ENCODE measurements around the gene CD300H. TPM values are rescaled to one million over a fixed set of nuclear protein-coding genes. Genes with fewer than 3 reads are reported as not detected.

Gene CD300H
- not detected for total RNA-seq
- polyA plus RNA-seq, result not detected
- long read RNA-seq, donor 1, result 0 reads
- long read RNA-seq, donor 2, result 0 reads
- long read RNA-seq, donor 3, result 0 reads
- long read RNA-seq, donor 4, result 0 reads

- Histone ChIP-seq H3K4me1 (ENCODE audit: control insufficient read depth, insufficient read depth, low read length) (no peaks in the 10 kb centered on the region), H3K4me3 (ENCODE audit: low read length) (no peak within 1 kb of the TSS), H3K9me3 (ENCODE audit: control insufficient read depth, low read length) (no peaks in the 10 kb centered on the region), H3K27ac (ENCODE audit: low read length) (no peak within 1 kb of the TSS), H3K27me3 (ENCODE audit: control insufficient read depth, insufficient read depth) (no peaks in the 10 kb centered on the region)
- WGBS, result 70% methylated on average over 2 of the region's 2 CpGs
- ATAC-seq, result peak in 1 of 2 donors; percentile 12
- intact Hi-C loops (cut with DNase I), result no loop called here
- peak in 1 of 3 donors; percentile 73 for DNase-seq
Measured at GRCh38 chr17:74567397-74567796, at the start of gene CD300H. TSS of gene CD300H (minus strand) at chr17:74567509.

GRCh38 chr17:74616696-74617095 is 49.4 kb upstream of the CD300H start:
- ATAC-seq (no peak), DNase-seq (no peak)
- H3K27me3 ChIP-seq (ENCODE audit: control insufficient read depth, insufficient read depth), result no peaks in the 10 kb centered on the region
- intact Hi-C loops (cut with DNase I), result no loop called here
- H3K4me1 ChIP-seq (ENCODE audit: control insufficient read depth, insufficient read depth, low read length), result no peaks in the 10 kb centered on the region
- no peak overlapping the region for H3K4me3 ChIP-seq (ENCODE audit: low read length)
- 89% methylated on average over 7 of the region's 7 CpGs for WGBS
- no peaks in the 10 kb centered on the region for H3K9me3 ChIP-seq (ENCODE audit: control insufficient read depth, low read length)
- H3K27ac ChIP-seq (ENCODE audit: low read length), result no peak overlapping the region

GRCh38 chr17:74612046-74612445 is 44.7 kb upstream of the CD300H start:
- no peaks in the 10 kb centered on the region for H3K9me3 ChIP-seq (ENCODE audit: control insufficient read depth, low read length)
- 71% methylated on average over 6 of the region's 6 CpGs for WGBS
- H3K27ac ChIP-seq (ENCODE audit: low read length), result no peak overlapping the region
- H3K27me3 ChIP-seq (ENCODE audit: control insufficient read depth, insufficient read depth), result no peaks in the 10 kb centered on the region
- no peaks in the 10 kb centered on the region for H3K4me1 ChIP-seq (ENCODE audit: control insufficient read depth, insufficient read depth, low read length)
- DNase-seq, result no peak
- intact Hi-C loops (cut with DNase I), result no loop called here
- no peak overlapping the region for H3K4me3 ChIP-seq (ENCODE audit: low read length)
- no peak for ATAC-seq

GRCh38 chr17:74610108-74610507 is 42.8 kb upstream of the CD300H start:
- DNase-seq, result no peak
- intact Hi-C loops (cut with DNase I), result no loop called here
- H3K9me3 ChIP-seq (ENCODE audit: control insufficient read depth, low read length), result no peaks in the 10 kb centered on the region
- no peak overlapping the region for H3K4me3 ChIP-seq (ENCODE audit: low read length)
- no peaks in the 10 kb centered on the region for H3K27me3 ChIP-seq (ENCODE audit: control insufficient read depth, insufficient read depth)
- WGBS, result 26% methylated on average over 2 of the region's 2 CpGs
- no peak overlapping the region for H3K27ac ChIP-seq (ENCODE audit: low read length)
- no peak for ATAC-seq
- no peaks in the 10 kb centered on the region for H3K4me1 ChIP-seq (ENCODE audit: control insufficient read depth, insufficient read depth, low read length)

GRCh38 chr17:74608511-74608910 is 41.2 kb upstream of the CD300H start:
- Histone ChIP-seq H3K9me3 (ENCODE audit: control insufficient read depth, low read length) (no peaks in the 10 kb centered on the region), H3K4me3 (ENCODE audit: low read length) (no peak overlapping the region), H3K27ac (ENCODE audit: low read length) (no peak overlapping the region), H3K4me1 (ENCODE audit: control insufficient read depth, insufficient read depth, low read length) (no peaks in the 10 kb centered on the region), H3K27me3 (ENCODE audit: control insufficient read depth, insufficient read depth) (no peaks in the 10 kb centered on the region)
- 92% methylated on average over 3 of the region's 3 CpGs for WGBS
- intact Hi-C loops (cut with DNase I), result no loop called here
- ATAC-seq (no peak), DNase-seq (no peak)

- Histone ChIP-seq H3K27me3 (ENCODE audit: control insufficient read depth, insufficient read depth) (no peaks in the 10 kb centered on the region), H3K4me1 (ENCODE audit: control insufficient read depth, insufficient read depth, low read length) (no peaks in the 10 kb centered on the region), H3K9me3 (ENCODE audit: control insufficient read depth, low read length) (no peaks in the 10 kb centered on the region), H3K27ac (ENCODE audit: low read length) (no peak overlapping the region), H3K4me3 (ENCODE audit: low read length) (no peak overlapping the region)
- DNase-seq (no peak), ATAC-seq (no peak)
- WGBS, result 58% methylated on average over 1 of the region's 1 CpG
- intact Hi-C loops (cut with DNase I), result no loop called here
Measured at GRCh38 chr17:74607221-74607620, 39.9 kb upstream of the CD300H start.

GRCh38 chr17:74606050-74606449 is 38.7 kb upstream of the CD300H start:
- ATAC-seq, result no peak
- no peaks in the 10 kb centered on the region for H3K4me1 ChIP-seq (ENCODE audit: control insufficient read depth, insufficient read depth, low read length)
- no peak overlapping the region for H3K4me3 ChIP-seq (ENCODE audit: low read length)
- DNase-seq, result no peak
- no peak overlapping the region for H3K27ac ChIP-seq (ENCODE audit: low read length)
- WGBS, result 80% methylated on average over 8 of the region's 8 CpGs
- H3K27me3 ChIP-seq (ENCODE audit: control insufficient read depth, insufficient read depth), result no peaks in the 10 kb centered on the region
- no peaks in the 10 kb centered on the region for H3K9me3 ChIP-seq (ENCODE audit: control insufficient read depth, low read length)
- intact Hi-C loops (cut with DNase I), result no loop called here

- 37% methylated on average over 10 of the region's 10 CpGs for whole genome bisulfite sequencing
- Histone ChIP-seq H3K27ac (ENCODE audit: low read length) (no peak overlapping the region), H3K9me3 (ENCODE audit: control insufficient read depth, low read length) (no peaks in the 10 kb centered on the region), H3K4me1 (ENCODE audit: control insufficient read depth, insufficient read depth, low read length) (no peaks in the 10 kb centered on the region), H3K4me3 (ENCODE audit: low read length) (no peak overlapping the region), H3K27me3 (ENCODE audit: control insufficient read depth, insufficient read depth) (no peaks in the 10 kb centered on the region)
- ATAC-seq (peak; percentile 54 to 69), DNase-seq (peak; percentile 78 to 81 (median 79))
- intact Hi-C loops (cut with DNase I), result no loop called here
Measured at GRCh38 chr17:74605361-74605760, 38.1 kb upstream of the CD300H start.

GRCh38 chr17:74604761-74605160 is 37.5 kb upstream of the CD300H start:
- no peaks in the 10 kb centered on the region for H3K4me1 ChIP-seq (ENCODE audit: control insufficient read depth, insufficient read depth, low read length)
- H3K27me3 ChIP-seq (ENCODE audit: control insufficient read depth, insufficient read depth), result no peaks in the 10 kb centered on the region
- H3K9me3 ChIP-seq (ENCODE audit: control insufficient read depth, low read length), result no peaks in the 10 kb centered on the region
- intact Hi-C loops (cut with DNase I), result no loop called here
- 76% methylated on average over 10 of the region's 10 CpGs for WGBS
- ATAC-seq (no peak), DNase-seq (peak in 1 of 3 donors; percentile 36)
- no peak overlapping the region for H3K27ac ChIP-seq (ENCODE audit: low read length)
- no peak overlapping the region for H3K4me3 ChIP-seq (ENCODE audit: low read length)

- H3K27ac ChIP-seq (ENCODE audit: low read length), result no peak overlapping the region
- no peaks in the 10 kb centered on the region for H3K4me1 ChIP-seq (ENCODE audit: control insufficient read depth, insufficient read depth, low read length)
- DNase-seq, result no peak
- intact Hi-C loops (cut with DNase I), result no loop called here
- H3K9me3 ChIP-seq (ENCODE audit: control insufficient read depth, low read length), result no peaks in the 10 kb centered on the region
- no peak for ATAC-seq
- no peaks in the 10 kb centered on the region for H3K27me3 ChIP-seq (ENCODE audit: control insufficient read depth, insufficient read depth)
- 83% methylated on average over 6 of the region's 6 CpGs for WGBS
- H3K4me3 ChIP-seq (ENCODE audit: low read length), result no peak overlapping the region
Measured at GRCh38 chr17:74604200-74604599, 36.9 kb upstream of the CD300H start.

GRCh38 chr17:74603746-74604145 is 36.4 kb upstream of the CD300H start:
- no peak overlapping the region for H3K4me3 ChIP-seq (ENCODE audit: low read length)
- DNase-seq (no peak), ATAC-seq (no peak)
- H3K4me1 ChIP-seq (ENCODE audit: control insufficient read depth, insufficient read depth, low read length), result no peaks in the 10 kb centered on the region
- H3K9me3 ChIP-seq (ENCODE audit: control insufficient read depth, low read length), result no peaks in the 10 kb centered on the region
- no peaks in the 10 kb centered on the region for H3K27me3 ChIP-seq (ENCODE audit: control insufficient read depth, insufficient read depth)
- WGBS, result 74% methylated on average over 5 of the region's 5 CpGs
- intact Hi-C loops (cut with DNase I), result no loop called here
- no peak overlapping the region for H3K27ac ChIP-seq (ENCODE audit: low read length)

GRCh38 chr17:74603037-74603635 is 35.8 kb upstream of the CD300H start:
- no peaks in the 10 kb centered on the region for H3K9me3 ChIP-seq (ENCODE audit: control insufficient read depth, low read length)
- no peak overlapping the region for H3K4me3 ChIP-seq (ENCODE audit: low read length)
- no peaks in the 10 kb centered on the region for H3K27me3 ChIP-seq (ENCODE audit: control insufficient read depth, insufficient read depth)
- ATAC-seq (no peak), DNase-seq (no peak)
- H3K4me1 ChIP-seq (ENCODE audit: control insufficient read depth, insufficient read depth, low read length), result no peaks in the 10 kb centered on the region
- WGBS, result 59% methylated on average over 6 of the region's 6 CpGs
- intact Hi-C loops (cut with DNase I), result no loop called here
- H3K27ac ChIP-seq (ENCODE audit: low read length), result no peak overlapping the region
